ENCODE measurements around the gene PLN.

The PLN gene

DNA sequence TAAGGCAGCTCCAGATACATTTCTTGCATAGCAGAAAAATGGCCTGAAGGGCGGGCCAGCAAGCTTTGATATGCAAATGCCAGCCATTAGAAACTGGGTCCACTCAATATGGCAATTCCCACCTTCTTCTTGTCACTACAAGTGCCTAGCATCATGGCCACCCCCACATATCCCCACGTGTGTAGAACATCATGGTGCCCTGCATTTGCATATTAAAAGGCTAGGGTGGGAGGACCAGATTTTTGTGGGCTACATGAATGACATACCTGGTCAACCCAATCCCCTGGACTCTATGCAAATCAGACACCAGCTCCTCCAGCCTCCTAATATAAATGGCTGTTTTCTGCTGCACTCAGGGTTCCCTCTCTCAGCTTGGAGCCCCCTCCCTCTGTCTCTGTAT, 31.7 kb downstream of the PLN start:
- no peak for DNase-seq (ENCODE audit: low spot score)

DNA sequence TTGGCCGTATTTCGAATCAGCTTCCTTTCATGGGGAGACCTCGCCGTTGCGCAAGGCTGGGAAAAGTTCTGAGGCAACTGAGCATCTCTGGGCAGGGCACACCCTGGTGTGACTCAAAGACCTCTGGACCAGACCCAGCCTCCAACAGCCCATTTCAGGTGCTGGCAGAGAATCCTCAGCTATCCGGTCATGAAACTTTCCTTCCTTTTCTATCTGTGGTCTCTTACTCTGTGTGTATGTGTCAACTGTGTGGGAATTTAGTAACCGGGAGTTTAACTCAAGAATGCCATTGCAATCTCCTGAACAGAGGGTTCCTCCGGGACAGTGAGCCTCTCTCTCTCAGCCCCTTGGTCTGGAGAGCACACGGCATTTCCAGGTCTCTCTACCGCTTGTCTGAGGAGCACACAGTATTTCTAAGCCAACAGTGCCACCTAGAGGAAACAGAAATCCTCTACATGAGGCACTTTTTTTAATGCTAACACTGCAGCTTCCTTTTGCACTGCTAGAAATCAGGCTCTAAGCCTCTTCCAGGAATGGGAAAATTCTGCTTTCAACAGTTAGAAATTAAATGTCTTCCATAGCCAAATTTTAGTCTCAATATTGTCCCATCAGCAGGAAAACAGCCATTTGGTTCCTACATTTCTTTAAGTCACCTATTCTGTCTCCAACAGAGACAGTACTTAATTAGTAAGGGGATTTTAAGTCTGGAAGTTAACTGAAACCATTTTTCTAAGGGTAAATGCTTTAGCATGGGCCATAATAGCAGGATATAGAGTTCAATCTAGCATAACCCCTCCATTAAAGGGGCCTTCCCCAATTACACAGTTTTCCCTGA, 32.7 kb downstream of the PLN start:
- DNase-seq (ENCODE audit: low spot score), result peak; percentile 69

- DNase-seq (ENCODE audit: low spot score), result no peak
Measured at GRCh38 chr6:118581489-118581959, 33.4 kb downstream of the PLN start.

DNA sequence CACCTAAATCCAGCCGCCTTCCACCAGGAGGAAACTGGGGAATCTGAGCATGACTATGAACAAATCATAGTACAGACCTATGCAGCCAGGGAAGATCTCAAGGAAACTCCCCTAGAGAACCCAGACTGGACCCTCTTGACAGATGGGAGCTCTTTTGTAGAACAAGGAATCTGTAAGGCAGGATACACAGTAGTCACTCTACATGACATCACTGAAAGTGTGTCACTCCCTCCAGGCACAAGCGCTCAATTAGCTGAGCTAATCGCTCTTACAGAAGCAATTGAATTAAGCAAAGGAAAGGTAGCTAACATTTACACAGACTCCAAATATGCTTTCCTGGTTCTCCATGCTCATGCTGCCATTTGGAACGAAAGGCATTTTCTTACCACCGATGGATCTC, 36.8 kb downstream of the PLN start:
- peak; percentile 12 for DNase-seq (ENCODE audit: low spot score)

- DNase-seq (ENCODE audit: low spot score), result no peak
Measured at GRCh38 chr6:118586746-118587485, 38.8 kb downstream of the PLN start.

DNA sequence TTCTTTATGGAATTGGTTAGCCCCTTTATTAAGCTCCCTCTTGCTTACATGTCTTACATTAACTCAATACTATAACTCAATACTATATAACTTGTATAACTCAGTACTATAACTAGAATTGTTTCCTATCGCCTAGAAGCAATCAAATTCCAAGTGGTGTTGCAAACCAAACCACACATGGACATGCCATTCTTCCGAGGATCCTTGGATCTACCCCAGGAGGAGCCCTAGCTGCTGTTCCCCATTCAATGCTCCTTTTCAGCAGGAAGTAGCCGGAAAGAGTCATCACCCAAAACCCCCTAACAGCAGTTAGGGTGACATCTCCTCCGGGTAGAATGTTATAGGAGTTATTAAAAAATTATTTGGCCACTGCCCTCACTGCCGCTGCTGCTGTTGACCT, 40.5 kb downstream of the PLN start:
- no peak for DNase-seq (ENCODE audit: low spot score)

DNA sequence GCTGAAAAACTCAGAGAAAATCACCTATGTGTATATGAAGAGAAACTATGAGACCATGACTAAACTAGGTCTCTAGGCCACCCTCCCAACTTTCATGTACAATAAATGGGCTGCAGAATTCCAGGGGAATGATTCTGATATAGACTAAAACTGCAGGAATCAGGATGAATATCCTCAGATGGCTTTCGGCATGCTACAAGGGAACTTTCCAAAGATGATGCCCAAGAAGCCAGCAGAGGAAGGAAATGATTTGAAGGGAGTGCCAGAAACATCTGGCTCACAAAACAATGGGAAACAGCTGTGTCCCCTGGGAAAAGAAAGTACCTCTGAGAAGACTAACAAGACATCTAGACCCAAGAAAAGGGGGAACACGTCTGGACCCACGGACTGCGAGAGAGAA, 41.1 kb downstream of the PLN start:
- DNase-seq (ENCODE audit: low spot score), result no peak

DNA sequence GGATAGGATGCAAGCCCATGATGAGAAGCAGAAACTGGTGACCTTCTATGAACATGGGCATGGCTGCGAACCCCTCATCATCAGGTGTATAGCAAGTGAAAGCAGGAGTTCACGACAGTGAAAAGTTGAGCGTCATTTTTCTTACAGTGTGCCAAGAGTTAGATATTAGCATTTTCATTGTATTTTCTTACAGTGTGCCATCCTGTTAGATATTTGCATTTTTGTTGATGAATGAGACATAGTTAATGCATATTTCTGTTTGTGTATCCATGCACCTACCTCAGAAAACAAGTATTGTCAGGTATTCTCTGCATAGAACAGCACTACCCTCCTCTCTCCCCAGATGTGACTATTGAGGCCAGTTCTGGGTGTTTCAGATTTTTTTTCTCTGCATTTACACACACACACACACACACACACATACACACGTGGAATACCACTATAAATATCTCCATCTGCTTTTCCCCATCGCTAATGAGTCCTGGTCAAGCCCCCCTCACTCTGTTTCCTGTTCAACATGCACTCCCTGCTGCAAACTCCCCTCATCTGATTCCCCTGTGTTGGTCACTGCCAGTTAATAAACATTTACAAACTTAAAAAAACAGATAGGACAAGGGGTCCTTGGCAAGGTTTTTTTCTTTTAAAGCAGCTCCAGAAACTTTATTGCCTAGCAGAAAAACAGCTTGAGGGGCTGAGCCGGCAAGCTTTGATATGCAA, 41.7 kb downstream of the PLN start:
- DNase-seq (ENCODE audit: low spot score), result no peak

DNA sequence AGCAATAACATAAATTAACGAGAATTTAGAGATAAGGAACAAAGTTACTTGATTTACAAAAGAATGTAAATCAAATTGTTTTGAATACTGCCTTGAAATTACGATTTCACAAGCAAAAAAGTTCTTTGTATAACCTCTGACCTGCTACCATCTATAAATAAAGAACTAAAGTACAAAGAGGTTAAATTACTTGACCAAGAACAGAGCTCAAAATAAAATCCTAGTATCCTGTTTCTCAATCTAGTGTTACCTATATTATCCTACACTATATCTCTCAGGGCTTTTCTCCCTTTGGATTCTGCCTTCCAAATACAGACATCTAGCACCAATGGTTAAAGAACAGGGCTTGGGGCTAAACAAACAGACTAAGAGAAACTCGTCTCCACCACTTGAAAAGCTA, 43.8 kb downstream of the PLN start:
- no peak for DNase-seq (ENCODE audit: low spot score)

GRCh38 chr6:118594877-118595276, 46.8 kb downstream of the PLN start:
- no peak for DNase-seq (ENCODE audit: low spot score)

GRCh38 chr6:118596774-118597320, 48.8 kb downstream of the PLN start:
- no peak for DNase-seq (ENCODE audit: low spot score)

- DNase-seq (ENCODE audit: low spot score), result no peak
Measured at GRCh38 chr6:118597636-118598035, 49.5 kb downstream of the PLN start.

DNA sequence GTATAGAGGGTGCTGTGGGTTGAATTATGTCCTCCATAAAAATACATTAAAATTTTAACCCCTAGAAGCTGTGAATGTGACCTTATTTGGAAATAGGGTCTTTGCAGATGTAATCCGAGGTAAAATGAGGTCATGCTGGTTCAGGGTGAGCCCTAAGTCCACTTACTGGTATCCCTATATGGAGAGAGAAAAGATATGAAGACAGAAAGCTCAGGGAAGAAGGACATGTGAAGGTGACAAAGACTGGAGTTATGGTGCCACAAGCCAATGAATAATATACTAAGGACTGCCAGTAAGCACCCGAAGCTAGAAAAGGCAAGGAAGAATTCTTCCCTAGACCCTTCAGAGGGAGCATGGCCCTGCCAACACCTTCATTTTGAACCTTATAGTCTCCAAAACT, 50.2 kb downstream of the PLN start:
- no peak for DNase-seq (ENCODE audit: low spot score)

DNA sequence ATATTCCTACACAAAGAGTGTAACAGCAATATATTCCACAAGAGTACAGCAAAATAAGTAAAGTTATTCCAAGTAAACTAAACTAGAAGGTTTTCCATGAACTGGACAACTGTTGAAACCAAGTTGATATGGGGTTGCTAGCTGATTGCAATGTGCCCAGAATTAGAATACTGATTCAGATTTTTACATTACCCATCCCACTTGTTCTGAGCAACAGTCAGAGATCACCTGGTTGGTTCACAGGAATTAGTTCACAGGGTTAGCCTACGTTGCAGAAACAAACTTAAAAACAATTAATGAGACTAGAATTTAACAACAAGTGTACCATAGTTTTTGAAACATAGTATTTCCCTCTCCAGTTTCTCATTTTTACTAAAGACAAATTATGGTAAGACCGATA, 54.2 kb downstream of the PLN start:
- no peak for DNase-seq (ENCODE audit: low spot score)

- no peak for DNase-seq (ENCODE audit: low spot score)
Measured at GRCh38 chr6:118603372-118603771, 55.3 kb downstream of the PLN start.

DNA sequence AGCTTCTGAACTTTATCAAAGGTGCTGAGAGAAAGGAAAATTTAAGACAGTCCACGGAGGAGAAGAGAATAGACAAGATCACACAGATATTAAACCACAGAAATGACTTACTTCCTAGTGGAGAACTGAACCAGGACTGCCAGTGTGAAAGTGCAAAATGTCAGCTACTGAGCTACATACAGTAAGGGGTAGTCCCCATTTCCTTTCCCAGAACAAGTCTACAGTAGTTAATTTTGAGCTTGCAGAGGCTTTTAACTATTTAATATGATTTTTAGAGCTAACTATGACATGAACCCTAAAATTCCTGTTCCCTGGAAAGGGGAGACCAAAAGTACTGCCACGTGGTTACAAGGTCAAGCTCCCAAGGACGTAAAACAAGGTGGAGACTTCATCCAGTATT, 58.2 kb downstream of the PLN start:
- DNase-seq (ENCODE audit: low spot score), result no peak

GRCh38 chr6:118606858-118607257, 58.8 kb downstream of the PLN start:
- DNase-seq (ENCODE audit: low spot score), result no peak

All from SK-N-DZ (cell line).